ENCODE results near the gene STXBP6.

STXBP6 gene

DNA sequence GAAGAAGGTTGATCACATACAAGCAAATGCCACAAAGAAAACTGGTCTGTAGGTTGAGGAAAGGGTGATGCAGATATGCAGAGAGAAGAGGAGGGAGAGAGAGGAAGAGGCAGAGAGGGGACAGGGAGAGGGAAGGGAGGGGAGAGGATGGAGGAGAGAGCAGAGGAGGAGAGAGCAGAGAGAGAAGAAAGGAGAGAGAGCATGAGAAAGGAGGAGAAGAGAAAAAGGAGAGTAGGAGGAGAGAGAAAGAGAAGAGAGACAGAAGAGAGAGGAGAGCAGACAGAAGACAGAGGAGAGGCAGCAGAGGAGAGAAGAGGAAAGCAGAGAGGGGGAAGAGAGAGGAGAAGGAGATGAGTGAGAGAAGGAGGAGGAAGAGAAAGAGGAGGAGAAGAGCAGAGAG is 59.2 kb downstream of the STXBP6 start:
- TF ChIP-seq, protein P1, sequence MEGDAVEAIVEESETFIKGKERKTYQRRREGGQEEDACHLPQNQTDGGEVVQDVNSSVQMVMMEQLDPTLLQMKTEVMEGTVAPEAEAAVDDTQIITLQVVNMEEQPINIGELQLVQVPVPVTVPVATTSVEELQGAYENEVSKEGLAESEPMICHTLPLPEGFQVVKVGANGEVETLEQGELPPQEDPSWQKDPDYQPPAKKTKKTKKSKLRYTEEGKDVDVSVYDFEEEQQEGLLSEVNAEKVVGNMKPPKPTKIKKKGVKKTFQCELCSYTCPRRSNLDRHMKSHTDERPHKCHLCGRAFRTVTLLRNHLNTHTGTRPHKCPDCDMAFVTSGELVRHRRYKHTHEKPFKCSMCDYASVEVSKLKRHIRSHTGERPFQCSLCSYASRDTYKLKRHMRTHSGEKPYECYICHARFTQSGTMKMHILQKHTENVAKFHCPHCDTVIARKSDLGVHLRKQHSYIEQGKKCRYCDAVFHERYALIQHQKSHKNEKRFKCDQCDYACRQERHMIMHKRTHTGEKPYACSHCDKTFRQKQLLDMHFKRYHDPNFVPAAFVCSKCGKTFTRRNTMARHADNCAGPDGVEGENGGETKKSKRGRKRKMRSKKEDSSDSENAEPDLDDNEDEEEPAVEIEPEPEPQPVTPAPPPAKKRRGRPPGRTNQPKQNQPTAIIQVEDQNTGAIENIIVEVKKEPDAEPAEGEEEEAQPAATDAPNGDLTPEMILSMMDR (conservative IDR thresholded peaks at IDR 0.05; ENCODE audit: low read depth, low read length) = no peak
- no peak for DNase-seq (ENCODE audit: low read depth)
- H3K4me3 ChIP-seq (ENCODE audit: low read depth, low read length) = no peak overlapping the region

DNA sequence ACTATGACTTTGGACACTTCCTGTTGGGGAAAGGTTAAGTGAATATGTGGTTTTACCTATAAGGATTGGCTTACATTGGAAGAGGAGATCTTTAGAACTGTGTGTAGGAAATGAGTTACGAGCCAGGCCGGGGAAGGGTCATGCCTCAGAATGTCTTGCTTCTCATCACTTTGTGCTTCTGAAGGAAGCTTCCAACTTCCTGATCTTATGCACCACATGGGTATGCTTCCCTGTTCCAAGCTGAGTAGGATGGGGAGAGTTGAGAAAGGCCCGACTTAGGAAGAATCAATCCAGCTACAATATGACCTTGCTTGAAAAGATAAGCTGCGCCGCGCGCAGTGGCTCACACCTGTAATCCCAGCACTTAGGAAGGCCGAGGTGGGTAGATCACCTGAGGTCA is 59.9 kb downstream of the STXBP6 start:
- no peak overlapping the region for H3K4me3 ChIP-seq (ENCODE audit: low read depth, low read length)
- DNase-seq (ENCODE audit: low read depth) = no peak
- TF ChIP-seq, protein P1 (conservative IDR thresholded peaks at IDR 0.05; ENCODE audit: low read depth, low read length) = no peak

GRCh38 chr14:24988760-24989159 is 61.2 kb downstream of the STXBP6 start:
- TF ChIP-seq, protein P1 (conservative IDR thresholded peaks at IDR 0.05; ENCODE audit: low read depth, low read length) = no peak
- no peak for DNase-seq (ENCODE audit: low read depth)
- no peak overlapping the region for H3K4me3 ChIP-seq (ENCODE audit: low read depth, low read length)

- no peak for DNase-seq (ENCODE audit: low read depth)
- TF ChIP-seq, protein P1 (conservative IDR thresholded peaks at IDR 0.05; ENCODE audit: low read depth, low read length) = no peak
- H3K4me3 ChIP-seq (ENCODE audit: low read depth, low read length) = no peak overlapping the region
These were observed 63.6 kb downstream of the STXBP6 start for GRCh38 chr14:24986206-24986893.

GRCh38 chr14:24984846-24985589 is 64.9 kb downstream of the STXBP6 start:
- H3K4me3 ChIP-seq (ENCODE audit: low read depth, low read length) = no peak overlapping the region
- DNase-seq (ENCODE audit: low read depth) = peak; percentile 63
- TF ChIP-seq, protein P1 (conservative IDR thresholded peaks at IDR 0.05; ENCODE audit: low read depth, low read length) = no peak

GRCh38 chr14:24982472-24983155 is 67.3 kb downstream of the STXBP6 start:
- peak; percentile 88 for DNase-seq (ENCODE audit: low read depth)
- no peak overlapping the region for H3K4me3 ChIP-seq (ENCODE audit: low read depth, low read length)
- TF ChIP-seq, protein P1 (conservative IDR thresholded peaks at IDR 0.05; ENCODE audit: low read depth, low read length) = no peak
